Suprapubic skin (tissue), 3 donors: ENCODE results near the gene PLXDC2.

Source experiments
- POLR2A ChIP-seq, 2 donors: fragments of 450-650 bp; IDR thresholded peaks; one replicate each; pipeline ENCODE4 v1.6.1; 2017; ENCODE audit warnings: antibody characterized with exemption in 2 of 2, mild to moderate bottlenecking in 2 of 2, moderate library complexity in 2 of 2
- TF ChIP-seq, protein P1 (sequence below), 2 donors: fragments of 200-600 bp in 1 of 2; fragments of 450-650 bp in 1 of 2; sonication (generic) in 1 of 2; IDR thresholded peaks; one replicate each; pipeline ENCODE4 v1.5.1; 2016 to 2019; ENCODE audit warnings: antibody characterized with exemption in 2 of 2, mild to moderate bottlenecking in 1 of 2, moderate library complexity in 1 of 2

DNA sequence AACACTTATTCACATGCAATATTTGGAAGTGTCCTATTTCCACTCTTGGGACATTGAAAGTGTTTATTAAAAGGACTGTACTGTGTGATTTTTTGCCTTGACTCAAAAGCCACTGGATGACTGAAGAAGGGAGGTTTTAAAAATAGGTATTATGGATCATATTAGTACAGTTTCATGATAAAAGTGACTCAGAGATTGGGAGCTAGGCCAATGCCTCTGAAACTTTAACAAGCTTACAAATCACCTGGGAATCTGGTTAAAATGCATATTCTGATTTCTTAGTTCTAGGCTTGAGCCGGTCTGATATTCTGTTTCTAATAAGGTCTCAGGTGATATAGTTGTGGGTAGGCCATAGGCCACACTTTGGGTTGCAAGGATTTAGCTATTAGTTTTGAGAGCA, 191.2 kb downstream of the PLXDC2 start:
- TF ChIP-seq, protein P1, sequence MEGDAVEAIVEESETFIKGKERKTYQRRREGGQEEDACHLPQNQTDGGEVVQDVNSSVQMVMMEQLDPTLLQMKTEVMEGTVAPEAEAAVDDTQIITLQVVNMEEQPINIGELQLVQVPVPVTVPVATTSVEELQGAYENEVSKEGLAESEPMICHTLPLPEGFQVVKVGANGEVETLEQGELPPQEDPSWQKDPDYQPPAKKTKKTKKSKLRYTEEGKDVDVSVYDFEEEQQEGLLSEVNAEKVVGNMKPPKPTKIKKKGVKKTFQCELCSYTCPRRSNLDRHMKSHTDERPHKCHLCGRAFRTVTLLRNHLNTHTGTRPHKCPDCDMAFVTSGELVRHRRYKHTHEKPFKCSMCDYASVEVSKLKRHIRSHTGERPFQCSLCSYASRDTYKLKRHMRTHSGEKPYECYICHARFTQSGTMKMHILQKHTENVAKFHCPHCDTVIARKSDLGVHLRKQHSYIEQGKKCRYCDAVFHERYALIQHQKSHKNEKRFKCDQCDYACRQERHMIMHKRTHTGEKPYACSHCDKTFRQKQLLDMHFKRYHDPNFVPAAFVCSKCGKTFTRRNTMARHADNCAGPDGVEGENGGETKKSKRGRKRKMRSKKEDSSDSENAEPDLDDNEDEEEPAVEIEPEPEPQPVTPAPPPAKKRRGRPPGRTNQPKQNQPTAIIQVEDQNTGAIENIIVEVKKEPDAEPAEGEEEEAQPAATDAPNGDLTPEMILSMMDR (IDR thresholded peaks at IDR 0.05) = no peak
- no peak for TF ChIP-seq POLR2A (IDR thresholded peaks at IDR 0.05)
